Neural cell (in vitro differentiated cells): ENCODE results near the gene SNCB. TPM values are rescaled to one million over a fixed set of nuclear protein-coding genes. Genes with fewer than 3 reads are reported as not detected.

Experiments
- H2AFZ ChIP-seq: fragments of 200-600, 300-800 bp; sonication (generic), shearing (Covaris generic); 2 replicates; pipeline ENCODE4 v1.6.0; 2014; ENCODE audit warnings: low read depth, mild to moderate bottlenecking, antibody characterized with exemption, low read length, moderate library complexity
- H3F3A ChIP-seq: fragments of 200-600 bp; shearing (Covaris generic); 2 replicates; pipeline ENCODE4 v1.6.1; 2016; ENCODE audit warnings: mild to moderate bottlenecking, moderate library complexity, mixed read lengths, antibody characterized with exemption, low read length; ENCODE audit not compliant: insufficient read depth, poor library complexity, severe bottlenecking
- H3K27ac ChIP-seq: fragments of 200-600, 300-800 bp; sonication (generic), shearing (Covaris generic); 2 replicates; pipeline ENCODE4 v1.5.1; 2014; ENCODE audit warnings: mild to moderate bottlenecking, low read length, moderate library complexity
- H3K27me3 ChIP-seq: fragments of 300-800, 200-600 bp; sonication (generic), shearing (Covaris generic); 2 replicates; pipeline ENCODE4 v1.6.0; 2014; ENCODE audit warnings: mild to moderate bottlenecking, low read depth, low read length, moderate library complexity; ENCODE audit not compliant: insufficient read depth
- H3K36me3 ChIP-seq: fragments of 300-800, 200-600 bp; sonication (generic), shearing (Covaris generic); 2 replicates; pipeline ENCODE4 v1.5.1; 2014; ENCODE audit warnings: mild to moderate bottlenecking, antibody characterized with exemption, low read length, moderate library complexity; ENCODE audit not compliant: insufficient read depth
- H3K4me2 ChIP-seq: fragments of 300-800, 200-600 bp; sonication (generic), shearing (Covaris generic); 2 replicates; pipeline ENCODE4 v1.6.0; 2014; ENCODE audit warnings: mild to moderate bottlenecking, low read length
- H3K4me3 ChIP-seq: fragments of 300-800, 200-600 bp; sonication (generic), shearing (Covaris generic); 2 replicates; pipeline ENCODE4 v1.5.1; 2014; ENCODE audit warnings: mild to moderate bottlenecking, low read length, moderate library complexity
- H3K79me2 ChIP-seq: fragments of 200-600 bp; shearing (Covaris generic); replicated peaks from 2 replicates; pipeline ENCODE4 v1.6.0; 2014; ENCODE audit warnings: mild to moderate bottlenecking, low read length, moderate library complexity; ENCODE audit not compliant: insufficient read depth
- H3K9ac ChIP-seq: fragments of 300-800, 200-600 bp; sonication (generic), shearing (Covaris generic); 2 replicates; pipeline ENCODE4 v1.6.1; 2016; ENCODE audit warnings: mild to moderate bottlenecking, low read length, mixed read lengths
- H3K9me2 ChIP-seq: fragments of 200-600 bp; shearing (Covaris generic); 2 replicates; pipeline ENCODE4 v1.6.1; 2016; ENCODE audit warnings: mild to moderate bottlenecking, low read length, mixed read lengths; ENCODE audit not compliant: insufficient read depth
- H3K9me3 ChIP-seq: fragments of 200-600, 300-800 bp; sonication (generic), shearing (Covaris generic); 2 replicates; pipeline ENCODE4 v1.6.1; 2016; ENCODE audit warnings: mild to moderate bottlenecking, mixed run types, low read length, moderate library complexity, mixed read lengths
- H4K20me1 ChIP-seq: fragments of 200-600 bp; shearing (Covaris generic); 2 replicates; pipeline ENCODE4 v1.6.1; 2016; ENCODE audit warnings: mild to moderate bottlenecking, mixed run types; ENCODE audit not compliant: insufficient read depth
- CTCF ChIP-seq: fragments of 450-650 bp; IDR thresholded peaks from 2 replicates; pipeline ENCODE4 v1.5.1; 2014; ENCODE audit warnings: antibody characterized with exemption, mild to moderate bottlenecking, moderate library complexity; ENCODE audit not compliant: poor library complexity, severe bottlenecking
- EP300 ChIP-seq: fragments of 450-650 bp; conservative IDR thresholded peaks from 2 replicates; pipeline ENCODE4 v1.6.1; 2014; ENCODE audit warnings: antibody characterized with exemption, mild to moderate bottlenecking, moderate library complexity; ENCODE audit not compliant: poor library complexity, severe bottlenecking
- EZH2 ChIP-seq: fragments of 200-600, 300-800 bp; shearing (Covaris generic), sonication (generic); IDR thresholded peaks from 2 replicates; pipeline ENCODE4 v1.6.1; 2014; ENCODE audit warnings: antibody characterized with exemption, low read length, borderline replicate concordance, mild to moderate bottlenecking; ENCODE audit not compliant: insufficient read depth, poor library complexity, severe bottlenecking
- MXI1 ChIP-seq: fragments of 450-650 bp; conservative IDR thresholded peaks from 2 replicates; pipeline ENCODE4 v1.6.1; 2014; ENCODE audit warnings: antibody characterized with exemption, mild to moderate bottlenecking; ENCODE audit not compliant: poor library complexity, severe bottlenecking
- POLR2AphosphoS5 ChIP-seq: IDR thresholded peaks from 2 replicates; pipeline ENCODE4 v1.6.1; 2012
- RAD21 ChIP-seq: fragments of 450-650 bp; conservative IDR thresholded peaks from 2 replicates; pipeline ENCODE4 v1.6.1; 2014; ENCODE audit warnings: antibody characterized with exemption, mild to moderate bottlenecking, moderate library complexity
- REST ChIP-seq: IDR thresholded peaks from 2 replicates; pipeline ENCODE4 v1.6.1; 2012; ENCODE audit warnings: borderline replicate concordance
- SMC3 ChIP-seq: fragments of 450-650 bp; conservative IDR thresholded peaks from 2 replicates; pipeline ENCODE4 v1.6.1; 2014; ENCODE audit warnings: antibody characterized with exemption, mild to moderate bottlenecking, moderate library complexity; ENCODE audit not compliant: poor library complexity
- TAF1 ChIP-seq: IDR thresholded peaks from 2 replicates; pipeline ENCODE4 v1.6.1; 2012; ENCODE audit warnings: low read depth
- polyA plus RNA-seq: library from polyadenylated mRNA; depleted of rRNA; stranded (reverse); fragments of >200 nt; gene quantifications from 2 replicates; pipeline ENCODE4 v1.2.3, GENCODE V29; 2014

The SNCB gene
- polyA plus RNA-seq, 1 donor from 2014 or later = 10.1 TPM

GRCh38 chr5:176596069-176596644 is 34.2 kb downstream of the SNCB start:
- H3K9ac ChIP-seq = no peak overlapping the region
- H3K4me3 ChIP-seq = no peak overlapping the region
- H3K9me2 ChIP-seq = no peaks in the 10 kb centered on the region
- no peaks in the 10 kb centered on the region for H3K9me3 ChIP-seq
- no peaks in the 10 kb centered on the region for H4K20me1 ChIP-seq
- no peaks in the 10 kb centered on the region for H3F3A ChIP-seq
- no peak overlapping the region for H3K4me2 ChIP-seq
- H3K27ac ChIP-seq = no peak overlapping the region
- peaks cover 4% of the 10 kb centered on the region for H3K79me2 ChIP-seq
- no peak overlapping the region for H2AFZ ChIP-seq
- TF ChIP-seq POLR2AphosphoS5 = no peak
- no peak for TF ChIP-seq SMC3
- TF ChIP-seq TAF1 = no peak
- TF ChIP-seq CTCF = no peak
- no peak for TF ChIP-seq EZH2
- no peak for TF ChIP-seq RAD21
- no peak for TF ChIP-seq REST
- no peaks in the 10 kb centered on the region for H3K27me3 ChIP-seq
- H3K36me3 ChIP-seq = peaks cover 3% of the 10 kb centered on the region

DNA sequence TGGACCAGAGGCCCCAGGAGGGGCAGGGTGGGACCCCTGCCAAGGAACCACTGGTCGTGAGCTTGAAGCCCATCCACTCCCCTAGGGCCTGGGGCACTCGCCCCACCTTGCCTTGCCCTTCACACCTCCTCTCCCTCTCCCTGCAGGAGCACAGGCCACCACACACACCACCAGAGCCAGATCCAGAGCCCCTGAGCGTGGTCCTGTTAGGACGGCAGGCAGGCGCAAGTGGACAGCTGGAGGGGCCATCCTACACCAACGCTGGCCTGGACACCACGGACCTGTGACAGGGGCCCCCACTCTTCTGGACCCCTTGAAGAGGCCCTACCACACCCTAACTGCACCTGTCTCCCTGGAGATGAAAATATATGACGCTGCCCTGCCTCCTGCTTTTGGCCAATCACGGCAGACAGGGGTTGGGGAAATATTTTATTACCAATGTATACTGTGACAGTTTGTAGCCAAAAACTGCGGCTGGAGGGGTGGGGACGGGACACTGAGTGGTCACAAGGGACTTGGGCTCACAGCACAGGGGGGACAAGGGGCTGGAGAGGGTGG is 34.9 kb downstream of the SNCB start:
- Histone ChIP-seq H4K20me1 (no peaks in the 10 kb centered on the region), H3K4me3 (no peak overlapping the region), H3K9me3 (no peaks in the 10 kb centered on the region), H3K4me2 (no peak overlapping the region), H3K9ac (no peak overlapping the region), H2AFZ (no peak overlapping the region), H3K9me2 (no peaks in the 10 kb centered on the region), H3K27me3 (no peaks in the 10 kb centered on the region), H3K36me3 (peaks cover 6% of the 10 kb centered on the region), H3F3A (no peaks in the 10 kb centered on the region), H3K79me2 (no peaks in the 10 kb centered on the region), H3K27ac (no peak overlapping the region)
- no peak for TF ChIP-seq CTCF
- no peak for TF ChIP-seq POLR2AphosphoS5
- no peak for TF ChIP-seq REST
- no peak for TF ChIP-seq MXI1
- no peak for TF ChIP-seq TAF1
- TF ChIP-seq EP300 = no peak
- TF ChIP-seq RAD21 = no peak
- TF ChIP-seq SMC3 = no peak
- no peak for TF ChIP-seq EZH2
